HepG2 (cell line): ENCODE measurements around the gene SALL2. TPM values are rescaled to one million over a fixed set of nuclear protein-coding genes. Genes with fewer than 3 reads are reported as not detected.

Experiments used
- DMAP1 ChIP-seq: IDR thresholded peaks from 2 replicates; pipeline ENCODE4 v1.6.1; 2016
- HDAC6 ChIP-seq: fragments of 200-600 bp; sonication (generic); IDR thresholded peaks from 2 replicates; pipeline ENCODE4 v1.7.0; 2017; ENCODE audit warnings: mild to moderate bottlenecking, antibody characterized with exemption, low read length, low read depth
- KLF15 ChIP-seq: sonication (generic); formaldehyde crosslinking; IDR thresholded peaks from 2 replicates; pipeline ENCODE4 v1.8.1; 2023; ENCODE audit warnings: borderline replicate concordance, mild to moderate bottlenecking, inconsistent platforms, missing genetic modification reagents, mixed read lengths
- SKI ChIP-seq: fragments of 450-650 bp; IDR thresholded peaks from one replicate; pipeline ENCODE4 v1.6.1; 2018; ENCODE audit warnings: mild to moderate bottlenecking; ENCODE audit not compliant: partially characterized antibody
- SMARCC2 ChIP-seq: fragments of 450-650 bp; IDR thresholded peaks from 2 replicates; pipeline ENCODE4 v1.6.1; 2017; ENCODE audit warnings: antibody characterized with exemption, mild to moderate bottlenecking
- ZNF121 ChIP-seq: sonication (generic); formaldehyde crosslinking; IDR thresholded peaks from 2 replicates; pipeline ENCODE4 v1.5.0; 2020; ENCODE audit warnings: mild to moderate bottlenecking, missing genetic modification reagents
- ZNF772 ChIP-seq: sonication (generic); formaldehyde crosslinking; IDR thresholded peaks from 2 replicates; pipeline ENCODE4 v1.5.0; 2020; ENCODE audit warnings: mild to moderate bottlenecking, missing genetic modification reagents
- polyA plus RNA-seq, 8 experiments: library from polyadenylated mRNA; depleted of rRNA in 3 of 8; stranded (reverse) in 7 of 8; unstranded in 1 of 8; fragments of >200 nt; fragmentation: Illumina TruSeq in 4 of 8; extraction: Trizol in 4 of 8; gene quantifications; 2 replicates each; pipeline versions ENCODE4 v1.2.1 to v1.2.3, GENCODE V29; 2011 to 2016; ENCODE audit warnings: low read depth in 4 of 8, missing spikeins in 1 of 8, mixed read lengths in 1 of 8; ENCODE audit not compliant: insufficient read depth in 1 of 8
- total RNA-seq, 5 experiments: library from RNA; depleted of rRNA; stranded (reverse); fragments of >200 nt; fragmentation: Illumina TruSeq; extraction: Trizol; gene quantifications; 2 replicates each; pipeline ENCODE4 v1.2.3, GENCODE V29; 2016; ENCODE audit warnings: low read depth in 1 of 5
- TF ChIP-seq, protein P1 (sequence below): sonication (generic); formaldehyde crosslinking; IDR thresholded peaks from 2 replicates; pipeline ENCODE4 v1.5.0; 2020; ENCODE audit warnings: missing genetic modification reagents
- TF ChIP-seq, protein P2 (sequence below): sonication (generic); formaldehyde crosslinking; IDR thresholded peaks from 2 replicates; pipeline ENCODE4 v1.5.0; 2020; ENCODE audit warnings: mild to moderate bottlenecking, missing genetic modification reagents, borderline replicate concordance
- TF ChIP-seq, protein P3 (sequence below): sonication (generic); formaldehyde crosslinking; IDR thresholded peaks from 2 replicates; pipeline ENCODE4 v1.4.0; 2020; ENCODE audit warnings: missing genetic modification reagents, borderline replicate concordance
- TF ChIP-seq, protein P4 (sequence below): sonication (generic); formaldehyde crosslinking; IDR thresholded peaks from 2 replicates; pipeline ENCODE4 v1.4.0; 2020; ENCODE audit warnings: mild to moderate bottlenecking, missing genetic modification reagents
- TF ChIP-seq, protein P5 (sequence below): fragments of 450-650 bp; IDR thresholded peaks from 2 replicates; pipeline ENCODE4 v1.6.1; 2017; ENCODE audit warnings: mild to moderate bottlenecking
- TF ChIP-seq, protein P6 (sequence below): fragments of 450-650 bp; IDR thresholded peaks from 2 replicates; pipeline ENCODE4 v1.6.1; 2016
- TF ChIP-seq, protein P7 (sequence below): sonication (generic); formaldehyde crosslinking; IDR thresholded peaks from 2 replicates; pipeline ENCODE4 v1.5.1; 2020; ENCODE audit warnings: mild to moderate bottlenecking, missing genetic modification reagents, borderline replicate concordance
- TF ChIP-seq, protein P8 (sequence below): sonication (generic); formaldehyde crosslinking; IDR thresholded peaks from 2 replicates; pipeline ENCODE4 v1.8.0; 2022; ENCODE audit warnings: missing genetic modification reagents, mild to moderate bottlenecking, borderline replicate concordance

SALL2 gene
- total and polyA plus RNA-seq, 2 of the 13 experiments (the other 11 are each of a cell fraction or from before 2014, with no cell fraction given) = 4.9 to 5.8 TPM

DNA sequence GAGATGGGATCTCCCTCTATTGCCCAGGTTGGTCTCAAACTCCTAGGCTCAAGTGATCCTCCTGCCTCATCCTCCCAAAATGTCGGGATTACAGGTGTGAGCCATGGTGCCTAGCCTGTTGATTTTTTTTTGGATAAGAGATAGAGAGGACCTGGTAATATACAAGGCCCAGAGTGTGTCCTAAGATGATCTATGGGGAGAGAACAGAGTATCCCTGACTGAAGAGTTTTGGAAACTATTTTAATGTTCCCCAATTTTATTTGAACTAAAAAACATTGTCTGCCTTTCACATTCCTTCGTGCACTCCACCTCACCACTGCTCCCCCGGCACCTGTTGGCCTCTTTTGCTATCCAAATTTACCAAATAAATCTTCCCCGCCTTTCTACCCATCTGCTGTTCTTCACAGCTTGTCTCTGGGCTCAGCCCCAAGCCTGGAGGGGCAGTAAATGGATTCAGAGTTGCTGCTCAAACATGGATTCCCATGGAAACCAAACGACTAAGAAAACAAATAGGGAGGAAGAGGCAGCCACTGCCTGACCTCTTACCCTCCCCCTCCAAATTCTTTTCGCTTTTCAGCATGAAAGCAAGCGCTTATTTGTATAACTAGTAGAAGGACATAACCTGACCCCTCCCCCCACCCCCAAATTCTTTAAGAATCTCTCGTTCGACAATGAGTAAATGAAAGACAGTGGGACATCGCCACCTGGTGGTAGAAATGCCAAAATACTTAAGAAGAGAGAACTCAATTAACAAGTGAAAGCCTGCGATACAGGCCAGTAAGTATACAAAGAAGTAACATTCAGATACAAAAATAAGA, 31.1 kb upstream of the SALL2 start (continued):
- TF ChIP-seq, protein P1, sequence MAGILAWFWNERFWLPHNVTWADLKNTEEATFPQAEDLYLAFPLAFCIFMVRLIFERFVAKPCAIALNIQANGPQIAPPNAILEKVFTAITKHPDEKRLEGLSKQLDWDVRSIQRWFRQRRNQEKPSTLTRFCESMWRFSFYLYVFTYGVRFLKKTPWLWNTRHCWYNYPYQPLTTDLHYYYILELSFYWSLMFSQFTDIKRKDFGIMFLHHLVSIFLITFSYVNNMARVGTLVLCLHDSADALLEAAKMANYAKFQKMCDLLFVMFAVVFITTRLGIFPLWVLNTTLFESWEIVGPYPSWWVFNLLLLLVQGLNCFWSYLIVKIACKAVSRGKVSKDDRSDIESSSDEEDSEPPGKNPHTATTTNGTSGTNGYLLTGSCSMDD = no peak
- TF ChIP-seq, protein P2, sequence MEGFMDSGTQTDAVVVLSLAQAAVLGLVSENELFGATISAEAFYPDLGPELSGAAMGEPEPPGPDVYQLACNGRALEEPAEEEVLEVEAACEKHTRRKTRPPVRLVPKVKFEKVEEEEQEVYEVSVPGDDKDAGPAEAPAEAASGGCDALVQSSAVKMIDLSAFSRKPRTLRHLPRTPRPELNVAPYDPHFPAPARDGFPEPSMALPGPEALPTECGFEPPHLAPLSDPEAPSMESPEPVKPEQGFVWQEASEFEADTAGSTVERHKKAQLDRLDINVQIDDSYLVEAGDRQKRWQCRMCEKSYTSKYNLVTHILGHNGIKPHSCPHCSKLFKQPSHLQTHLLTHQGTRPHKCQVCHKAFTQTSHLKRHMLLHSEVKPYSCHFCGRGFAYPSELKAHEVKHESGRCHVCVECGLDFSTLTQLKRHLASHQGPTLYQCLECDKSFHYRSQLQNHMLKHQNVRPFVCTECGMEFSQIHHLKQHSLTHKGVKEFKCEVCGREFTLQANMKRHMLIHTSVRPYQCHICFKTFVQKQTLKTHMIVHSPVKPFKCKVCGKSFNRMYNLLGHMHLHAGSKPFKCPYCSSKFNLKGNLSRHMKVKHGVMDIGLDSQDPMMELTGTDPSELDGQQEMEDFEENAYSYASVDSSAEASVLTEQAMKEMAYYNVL (CRISPR knock-in tag) = no peak; the same call in 1 of the 2 replicates
- TF ChIP-seq SMARCC2 = no peak
- TF ChIP-seq, protein P3, sequence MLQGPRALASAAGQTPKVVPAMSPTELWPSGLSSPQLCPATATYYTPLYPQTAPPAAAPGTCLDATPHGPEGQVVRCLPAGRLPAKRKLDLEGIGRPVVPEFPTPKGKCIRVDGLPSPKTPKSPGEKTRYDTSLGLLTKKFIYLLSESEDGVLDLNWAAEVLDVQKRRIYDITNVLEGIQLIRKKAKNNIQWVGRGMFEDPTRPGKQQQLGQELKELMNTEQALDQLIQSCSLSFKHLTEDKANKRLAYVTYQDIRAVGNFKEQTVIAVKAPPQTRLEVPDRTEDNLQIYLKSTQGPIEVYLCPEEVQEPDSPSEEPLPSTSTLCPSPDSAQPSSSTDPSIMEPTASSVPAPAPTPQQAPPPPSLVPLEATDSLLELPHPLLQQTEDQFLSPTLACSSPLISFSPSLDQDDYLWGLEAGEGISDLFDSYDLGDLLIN (CRISPR knock-in tag) = no peak
- TF ChIP-seq DMAP1 (CRISPR knock-in tag) = 0 out of 2 replicates have a peak, but pooled peaks have one; percentile 26
- TF ChIP-seq ZNF772 (CRISPR knock-in tag) = 0 out of 2 replicates have a peak, but pooled peaks have one; percentile 10
- TF ChIP-seq ZNF121 (CRISPR knock-in tag) = no peak
- TF ChIP-seq, protein P4, sequence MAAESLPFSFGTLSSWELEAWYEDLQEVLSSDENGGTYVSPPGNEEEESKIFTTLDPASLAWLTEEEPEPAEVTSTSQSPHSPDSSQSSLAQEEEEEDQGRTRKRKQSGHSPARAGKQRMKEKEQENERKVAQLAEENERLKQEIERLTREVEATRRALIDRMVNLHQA (CRISPR knock-in tag) = no peak
- TF ChIP-seq, protein P5, sequence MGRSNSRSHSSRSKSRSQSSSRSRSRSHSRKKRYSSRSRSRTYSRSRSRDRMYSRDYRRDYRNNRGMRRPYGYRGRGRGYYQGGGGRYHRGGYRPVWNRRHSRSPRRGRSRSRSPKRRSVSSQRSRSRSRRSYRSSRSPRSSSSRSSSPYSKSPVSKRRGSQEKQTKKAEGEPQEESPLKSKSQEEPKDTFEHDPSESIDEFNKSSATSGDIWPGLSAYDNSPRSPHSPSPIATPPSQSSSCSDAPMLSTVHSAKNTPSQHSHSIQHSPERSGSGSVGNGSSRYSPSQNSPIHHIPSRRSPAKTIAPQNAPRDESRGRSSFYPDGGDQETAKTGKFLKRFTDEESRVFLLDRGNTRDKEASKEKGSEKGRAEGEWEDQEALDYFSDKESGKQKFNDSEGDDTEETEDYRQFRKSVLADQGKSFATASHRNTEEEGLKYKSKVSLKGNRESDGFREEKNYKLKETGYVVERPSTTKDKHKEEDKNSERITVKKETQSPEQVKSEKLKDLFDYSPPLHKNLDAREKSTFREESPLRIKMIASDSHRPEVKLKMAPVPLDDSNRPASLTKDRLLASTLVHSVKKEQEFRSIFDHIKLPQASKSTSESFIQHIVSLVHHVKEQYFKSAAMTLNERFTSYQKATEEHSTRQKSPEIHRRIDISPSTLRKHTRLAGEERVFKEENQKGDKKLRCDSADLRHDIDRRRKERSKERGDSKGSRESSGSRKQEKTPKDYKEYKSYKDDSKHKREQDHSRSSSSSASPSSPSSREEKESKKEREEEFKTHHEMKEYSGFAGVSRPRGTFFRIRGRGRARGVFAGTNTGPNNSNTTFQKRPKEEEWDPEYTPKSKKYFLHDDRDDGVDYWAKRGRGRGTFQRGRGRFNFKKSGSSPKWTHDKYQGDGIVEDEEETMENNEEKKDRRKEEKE = no peak
- no peak for TF ChIP-seq HDAC6
- TF ChIP-seq, protein P6, sequence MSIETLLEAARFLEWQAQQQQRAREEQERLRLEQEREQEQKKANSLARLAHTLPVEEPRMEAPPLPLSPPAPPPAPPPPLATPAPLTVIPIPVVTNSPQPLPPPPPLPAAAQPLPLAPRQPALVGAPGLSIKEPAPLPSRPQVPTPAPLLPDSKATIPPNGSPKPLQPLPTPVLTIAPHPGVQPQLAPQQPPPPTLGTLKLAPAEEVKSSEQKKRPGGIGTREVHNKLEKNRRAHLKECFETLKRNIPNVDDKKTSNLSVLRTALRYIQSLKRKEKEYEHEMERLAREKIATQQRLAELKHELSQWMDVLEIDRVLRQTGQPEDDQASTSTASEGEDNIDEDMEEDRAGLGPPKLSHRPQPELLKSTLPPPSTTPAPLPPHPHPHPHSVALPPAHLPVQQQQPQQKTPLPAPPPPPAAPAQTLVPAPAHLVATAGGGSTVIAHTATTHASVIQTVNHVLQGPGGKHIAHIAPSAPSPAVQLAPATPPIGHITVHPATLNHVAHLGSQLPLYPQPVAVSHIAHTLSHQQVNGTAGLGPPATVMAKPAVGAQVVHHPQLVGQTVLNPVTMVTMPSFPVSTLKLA = no peak
- TF ChIP-seq, protein P7, sequence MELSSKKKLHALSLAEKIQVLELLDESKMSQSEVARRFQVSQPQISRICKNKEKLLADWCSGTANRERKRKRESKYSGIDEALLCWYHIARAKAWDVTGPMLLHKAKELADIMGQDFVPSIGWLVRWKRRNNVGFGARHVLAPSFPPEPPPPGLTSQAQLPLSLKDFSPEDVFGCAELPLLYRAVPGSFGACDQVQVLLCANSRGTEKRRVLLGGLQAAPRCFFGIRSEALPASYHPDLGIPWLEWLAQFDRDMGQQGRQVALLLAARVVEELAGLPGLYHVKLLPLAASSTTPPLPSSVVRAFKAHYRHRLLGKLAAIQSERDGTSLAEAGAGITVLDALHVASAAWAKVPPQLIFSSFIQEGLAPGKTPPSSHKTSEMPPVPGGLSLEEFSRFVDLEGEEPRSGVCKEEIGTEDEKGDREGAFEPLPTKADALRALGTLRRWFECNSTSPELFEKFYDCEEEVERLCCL = no peak
- TF ChIP-seq SKI = peak; percentile 39
- TF ChIP-seq, protein P8, sequence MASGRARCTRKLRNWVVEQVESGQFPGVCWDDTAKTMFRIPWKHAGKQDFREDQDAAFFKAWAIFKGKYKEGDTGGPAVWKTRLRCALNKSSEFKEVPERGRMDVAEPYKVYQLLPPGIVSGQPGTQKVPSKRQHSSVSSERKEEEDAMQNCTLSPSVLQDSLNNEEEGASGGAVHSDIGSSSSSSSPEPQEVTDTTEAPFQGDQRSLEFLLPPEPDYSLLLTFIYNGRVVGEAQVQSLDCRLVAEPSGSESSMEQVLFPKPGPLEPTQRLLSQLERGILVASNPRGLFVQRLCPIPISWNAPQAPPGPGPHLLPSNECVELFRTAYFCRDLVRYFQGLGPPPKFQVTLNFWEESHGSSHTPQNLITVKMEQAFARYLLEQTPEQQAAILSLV (CRISPR knock-in tag) = no peak
- TF ChIP-seq KLF15 (CRISPR knock-in tag) = no peak
